CD4-positive, alpha-beta T cell (primary cell): ENCODE measurements around the gene CTXN3. TPM values are rescaled to one million over a fixed set of nuclear protein-coding genes. Genes with fewer than 3 reads are reported as not detected.

Experiments used
- ATAC-seq: fragments of 200-7000 bp; cut with Tn5 transposase; one replicate; pipeline ENCODE4 v1.10.0; 2022; ENCODE audit warnings: mild to moderate bottlenecking; ENCODE audit not compliant: poor library complexity
- CTCF ChIA-PET: fragments of 350-600 bp; sonication (Branson Sonifier 250); formaldehyde crosslinking; loops from one replicate; lab custom pipeline; 2021; ENCODE audit warnings: antibody characterized with exemption, inconsistent platforms; lab: Charles Lee
- POLR2A ChIA-PET: fragments of 350-600 bp; sonication (Branson Sonifier 250); formaldehyde crosslinking; loops from one replicate; lab custom pipeline; 2021; ENCODE audit warnings: antibody characterized with exemption, inconsistent platforms; lab: Charles Lee
- DNase-seq, 14 experiments: peaks; one replicate each; pipeline ENCODE4 v3.0.0-alpha.2; 2013 to 2020; ENCODE audit warnings: mixed read lengths in 2 of 14
- H3K27ac ChIP-seq, 2 donors: one replicate each; pipeline versions ENCODE4 v1.5.1 to v1.7.0; 2013; ENCODE audit warnings: low read length in 2 of 2, low read depth in 1 of 2, mild to moderate bottlenecking in 1 of 2
- H3K27me3 ChIP-seq, 2 experiments: 1 replicate in 1 of 2; 2 replicates in 1 of 2; pipeline versions ENCODE4 v1.6.1 to v1.7.0; 2013; ENCODE audit warnings: low read length in 2 of 2, control low read depth in 1 of 2, mild to moderate bottlenecking in 1 of 2, moderate library complexity in 1 of 2; ENCODE audit not compliant: insufficient read depth in 2 of 2, control insufficient read depth in 1 of 2
- H3K36me3 ChIP-seq: one replicate; pipeline ENCODE4 v1.6.1; 2013; ENCODE audit warnings: low read length, control low read depth; ENCODE audit not compliant: insufficient read depth
- H3K4me1 ChIP-seq: one replicate; pipeline ENCODE4 v1.6.1; 2013; ENCODE audit warnings: low read length, control low read depth; ENCODE audit not compliant: insufficient read depth
- H3K4me3 ChIP-seq: one replicate; pipeline ENCODE4 v1.5.1; 2013; ENCODE audit warnings: mild to moderate bottlenecking, low read length, moderate library complexity
- H3K9me3 ChIP-seq, 2 experiments: 1 replicate in 1 of 2; 2 replicates in 1 of 2; pipeline versions ENCODE4 v1.6.1 to v1.7.0; 2013; ENCODE audit warnings: low read length in 2 of 2, mild to moderate bottlenecking in 2 of 2, control low read depth in 1 of 2, moderate library complexity in 1 of 2; ENCODE audit not compliant: control insufficient read depth in 1 of 2, insufficient read depth in 1 of 2
- H3K27ac Mint-ChIP-seq: one replicate; pipeline ENCODE4 v1.8.0; 2020; ENCODE audit warnings: mixed read lengths
- H3K27me3 Mint-ChIP-seq: one replicate; pipeline ENCODE4 v1.8.0; 2021; ENCODE audit warnings: mixed read lengths
- H3K36me3 Mint-ChIP-seq: one replicate; pipeline ENCODE4 v1.8.0; 2021; ENCODE audit warnings: low read depth, mixed read lengths
- H3K4me1 Mint-ChIP-seq: one replicate; pipeline ENCODE4 v1.8.0; 2021; ENCODE audit warnings: low read depth, mixed read lengths
- H3K4me3 Mint-ChIP-seq: one replicate; pipeline ENCODE4 v1.8.0; 2020; ENCODE audit warnings: mild to moderate bottlenecking, mixed read lengths
- H3K9me3 Mint-ChIP-seq: one replicate; pipeline ENCODE4 v1.8.0; 2020; ENCODE audit warnings: mixed read lengths
- CTCF ChIP-seq: fragments of 200-600 bp; IDR thresholded peaks from one replicate; pipeline ENCODE4 v1.8.0; 2022; ENCODE audit warnings: antibody characterized with exemption, mild to moderate bottlenecking
- intact Hi-C, 2 experiments: fragments of 100-400 bp; cut with DNase I in 1 of 2; cut with micrococcal nuclease in 1 of 2; formaldehyde crosslinking; loops; one replicate each; pipeline versions ENCODE4 v1.15.1 to v1.9.0; 2023 to 2025; cut with DNase I, micrococcal nuclease
- total RNA-seq, 174 experiments: library from RNA in 2 of 174; stranded (reverse) in 2 of 174; gene quantifications; one replicate each; pipeline ENCODE4 v1.2.3 and lab custom pipeline; 2021 to 2026

CTXN3 gene
- total RNA-seq, 2 experiments from 2014 or later, result not detected

DNA sequence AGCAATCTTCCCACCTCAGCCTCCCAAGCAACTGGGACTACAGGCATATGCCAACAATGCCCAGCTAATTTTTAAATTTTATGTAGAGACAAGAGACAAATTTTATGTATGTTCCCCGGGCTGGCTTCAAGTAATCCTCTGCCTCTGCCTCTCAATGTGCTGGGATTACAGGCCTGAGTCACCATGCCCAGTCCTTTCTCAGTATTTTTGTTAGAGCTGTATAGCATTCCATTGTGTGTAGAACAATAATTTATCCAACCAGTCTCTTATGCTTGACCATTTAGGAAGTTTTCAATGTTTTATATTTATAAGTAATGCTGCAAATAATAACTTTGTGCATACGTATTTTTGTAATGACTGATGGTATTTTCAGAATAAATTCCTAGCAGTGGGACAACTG, 38.9 kb upstream of the CTXN3 start:
- H3K36me3 ChIP-seq, result no peaks in the 10 kb centered on the region
- H3K4me1 ChIP-seq, result no peaks in the 10 kb centered on the region
- intact Hi-C loops, result no loop called here
- no peak for TF ChIP-seq CTCF
- Mint-ChIP-seq H3K27me3 (peaks cover 8% of the 10 kb centered on the region), H3K36me3 (no peaks in the 10 kb centered on the region), H3K4me3 (no peak overlapping the region), H3K4me1 (no peaks in the 10 kb centered on the region), H3K9me3 (no peaks in the 10 kb centered on the region), H3K27ac (no peak overlapping the region)
- ChIA-PET POLR2A (no interaction called here), CTCF (no interaction called here)
- H3K27ac ChIP-seq, result no peak overlapping the region
- no peak for DNase-seq
- H3K9me3 ChIP-seq, result no peaks in the 10 kb centered on the region
- no peak for ATAC-seq
- no peaks in the 10 kb centered on the region for H3K27me3 ChIP-seq
- no peak overlapping the region for H3K4me3 ChIP-seq

DNA sequence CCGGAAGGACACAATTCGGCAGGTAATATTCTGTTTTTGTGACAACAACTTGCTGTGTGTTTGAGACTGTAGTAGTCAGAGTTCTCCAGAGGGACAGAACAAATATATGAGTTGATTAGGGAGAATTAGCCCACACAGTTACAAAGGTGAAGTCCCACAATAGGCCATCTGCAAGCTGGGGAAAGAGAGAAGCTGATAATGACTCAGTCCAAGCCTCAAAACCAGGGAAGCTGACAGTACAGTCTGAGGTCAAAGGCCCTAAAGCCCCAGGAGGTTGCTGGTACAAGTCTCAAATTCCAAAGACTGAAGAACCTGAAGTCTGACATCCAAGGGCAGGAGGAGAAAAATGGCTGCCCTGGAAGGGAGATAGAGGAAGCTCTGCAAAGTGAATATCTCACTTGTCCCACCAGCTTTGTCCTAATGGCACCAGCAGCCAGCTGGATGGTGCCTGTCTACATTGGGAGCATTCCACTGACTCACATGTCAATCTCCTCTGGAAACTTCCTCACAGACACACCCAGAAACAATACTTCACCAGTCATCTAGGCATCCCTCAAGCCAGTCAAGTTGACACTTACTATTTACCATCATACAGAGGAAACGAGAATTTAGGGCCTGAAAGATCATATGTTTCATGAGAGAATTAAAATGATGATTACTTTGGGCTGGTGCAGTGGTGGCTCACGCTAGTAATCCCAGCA, 36.3 kb upstream of the CTXN3 start:
- Histone ChIP-seq H3K9me3 (no peaks in the 10 kb centered on the region), H3K4me3 (no peak overlapping the region), H3K27ac (no peak overlapping the region), H3K4me1 (no peaks in the 10 kb centered on the region), H3K27me3 (no peaks in the 10 kb centered on the region), H3K36me3 (no peaks in the 10 kb centered on the region)
- no peak overlapping the region for H3K4me3 Mint-ChIP-seq
- ChIA-PET CTCF (no interaction called here), POLR2A (no interaction called here)
- intact Hi-C loops, result no loop called here
- no peak for TF ChIP-seq CTCF
- no peak overlapping the region for H3K27ac Mint-ChIP-seq
- ATAC-seq (no peak), DNase-seq (no peak)
- H3K27me3 Mint-ChIP-seq, result peaks cover 10% of the 10 kb centered on the region
- H3K9me3 Mint-ChIP-seq, result no peaks in the 10 kb centered on the region
- H3K4me1 Mint-ChIP-seq, result no peaks in the 10 kb centered on the region
- H3K36me3 Mint-ChIP-seq, result no peaks in the 10 kb centered on the region

GRCh38 chr5:127615916-127616315, 33.0 kb upstream of the CTXN3 start:
- peaks cover 3% of the 10 kb centered on the region for H3K9me3 Mint-ChIP-seq
- intact Hi-C loops, result no loop called here
- Histone ChIP-seq H3K36me3 (no peaks in the 10 kb centered on the region), H3K4me1 (no peaks in the 10 kb centered on the region), H3K9me3 (no peaks in the 10 kb centered on the region), H3K27me3 (no peaks in the 10 kb centered on the region), H3K27ac (no peak overlapping the region), H3K4me3 (no peak overlapping the region)
- no peak overlapping the region for H3K4me3 Mint-ChIP-seq
- POLR2A ChIA-PET, result no interaction called here
- no peak for DNase-seq
- TF ChIP-seq CTCF, result no peak
- H3K4me1 Mint-ChIP-seq, result no peaks in the 10 kb centered on the region
- peaks cover 10% of the 10 kb centered on the region for H3K27me3 Mint-ChIP-seq
- H3K27ac Mint-ChIP-seq, result no peak overlapping the region
- CTCF ChIA-PET, result no interaction called here
- H3K36me3 Mint-ChIP-seq, result no peaks in the 10 kb centered on the region
- no peak for ATAC-seq
